Karpas-422 (cell line): ENCODE measurements around the gene SPTBN1. TPM values are rescaled to one million over a fixed set of nuclear protein-coding genes. Genes with fewer than 3 reads are reported as not detected.

Experiments used
- DNase-seq: peaks from one replicate; pipeline ENCODE4 v3.0.0-alpha.2; 2015
- H2AFZ ChIP-seq: fragments of 200-600 bp; sonication (generic); 2 replicates; pipeline ENCODE4 v1.6.1; 2014; ENCODE audit warnings: antibody characterized with exemption, low read length, mixed read lengths
- H3K27ac ChIP-seq: fragments of 200-600 bp; sonication (generic); 2 replicates; pipeline ENCODE4 v1.5.1; 2014; ENCODE audit warnings: mild to moderate bottlenecking, low read length, moderate library complexity
- H3K27me3 ChIP-seq: fragments of 200-600 bp; sonication (generic); 2 replicates; pipeline ENCODE4 v1.6.1; 2014; ENCODE audit warnings: low read length, mixed read lengths
- H3K36me3 ChIP-seq: fragments of 200-600 bp; sonication (generic); 2 replicates; pipeline ENCODE4 v1.6.1; 2014; ENCODE audit warnings: low read length, mixed read lengths; ENCODE audit not compliant: insufficient read depth
- H3K4me1 ChIP-seq: fragments of 200-600 bp; sonication (generic); 2 replicates; pipeline ENCODE4 v1.6.1; 2014; ENCODE audit warnings: mild to moderate bottlenecking, low read length, mixed read lengths
- H3K4me2 ChIP-seq: fragments of 200-600 bp; sonication (generic); 2 replicates; pipeline ENCODE4 v1.6.1; 2014; ENCODE audit warnings: low read length, low read depth, mild to moderate bottlenecking; ENCODE audit not compliant: poor library complexity, severe bottlenecking
- H3K4me3 ChIP-seq: fragments of 200-600 bp; sonication (generic); 2 replicates; pipeline ENCODE4 v1.5.1; 2014; ENCODE audit warnings: mild to moderate bottlenecking, antibody characterized with exemption, low read length, mixed read lengths
- H3K79me2 ChIP-seq: fragments of 200-600 bp; sonication (generic); 2 replicates; pipeline ENCODE4 v1.6.1; 2014; ENCODE audit warnings: mild to moderate bottlenecking, low read length, mixed read lengths
- H3K9ac ChIP-seq: fragments of 200-600 bp; sonication (generic); 2 replicates; pipeline ENCODE4 v1.6.0; 2014; ENCODE audit warnings: low read length
- H3K9me2 ChIP-seq: fragments of 200-600 bp; sonication (generic), shearing (Covaris generic); replicated peaks from 2 replicates; pipeline ENCODE4 v1.6.0; 2014; ENCODE audit warnings: mild to moderate bottlenecking, low read length, moderate library complexity; ENCODE audit not compliant: insufficient read depth
- H3K9me3 ChIP-seq: fragments of 300-700, 200-600 bp; sonication (generic); 2 replicates; pipeline ENCODE4 v1.6.1; 2014; ENCODE audit warnings: low read length, mixed read lengths
- H4K20me1 ChIP-seq: fragments of 200-600 bp; sonication (generic); 2 replicates; pipeline ENCODE4 v1.6.1; 2014; ENCODE audit warnings: mild to moderate bottlenecking, antibody characterized with exemption, low read length, low read depth; ENCODE audit not compliant: insufficient read depth
- total RNA-seq: library from RNA; depleted of rRNA; stranded (reverse); fragments of >200 nt; shearing (Covaris generic); gene quantifications from 2 replicates; pipeline ENCODE4 v1.2.3, GENCODE V29; 2014; ENCODE audit warnings: low replicate concordance

The SPTBN1 gene
- total RNA-seq, 1 experiment from 2014 or later, result 6.2 TPM

DNA sequence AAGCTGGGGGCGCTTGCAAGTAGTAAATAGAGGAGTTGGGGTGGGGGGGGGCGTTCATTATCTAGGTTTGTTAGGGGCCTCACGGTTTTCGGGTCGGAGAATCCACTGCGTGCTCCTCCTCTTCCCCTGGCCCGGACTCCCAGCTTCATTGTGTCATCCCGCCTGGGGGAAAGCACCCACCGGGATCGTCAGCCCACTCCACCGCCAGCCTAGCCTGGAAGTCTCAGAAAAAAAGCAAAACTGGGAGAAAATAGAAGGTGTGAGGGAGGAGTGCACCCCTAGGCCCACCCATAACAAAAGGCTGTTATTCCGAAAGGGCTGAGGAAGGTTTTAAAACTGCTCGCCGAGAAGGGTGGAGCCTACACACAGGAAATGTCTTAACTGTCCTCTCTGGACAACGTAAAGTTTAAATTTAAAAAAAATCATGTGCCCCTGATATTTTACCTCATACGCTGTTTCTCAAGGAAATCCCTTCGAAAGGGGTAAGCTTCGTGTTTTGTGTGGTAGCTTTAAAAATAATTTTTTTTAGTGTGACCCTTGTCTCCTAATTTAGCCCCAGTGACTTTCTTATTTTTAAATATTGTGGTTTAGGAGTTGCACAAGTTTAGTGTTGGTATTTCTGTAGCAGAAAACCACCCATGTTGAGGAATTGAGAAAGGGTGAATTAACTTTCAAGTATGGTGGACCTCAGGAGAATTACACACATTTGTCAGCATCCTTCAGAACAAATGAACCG, 104.2 kb downstream of the SPTBN1 start:
- H4K20me1 ChIP-seq, result 0 out of 2 replicates have a peak, but pooled peaks cover under 1% of the 10 kb centered on the region
- H3K9me2 ChIP-seq, result no peaks in the 10 kb centered on the region
- no peaks in the 10 kb centered on the region for H3K79me2 ChIP-seq
- H2AFZ ChIP-seq, result 0 out of 2 replicates have a peak overlapping the region, but pooled peaks have one; percentile 25
- peak overlapping the region; percentile 68 for H3K9ac ChIP-seq
- H3K4me2 ChIP-seq, result peak overlapping the region; percentile 100
- DNase-seq, result peak; percentile 63
- peak overlapping the region; percentile 82 for H3K4me3 ChIP-seq
- no peaks in the 10 kb centered on the region for H3K36me3 ChIP-seq
- H3K27ac ChIP-seq, result no peak overlapping the region
- no peaks in the 10 kb centered on the region for H3K27me3 ChIP-seq
- no peaks in the 10 kb centered on the region for H3K9me3 ChIP-seq
- H3K4me1 ChIP-seq, result peaks cover 43% of the 10 kb centered on the region

DNA sequence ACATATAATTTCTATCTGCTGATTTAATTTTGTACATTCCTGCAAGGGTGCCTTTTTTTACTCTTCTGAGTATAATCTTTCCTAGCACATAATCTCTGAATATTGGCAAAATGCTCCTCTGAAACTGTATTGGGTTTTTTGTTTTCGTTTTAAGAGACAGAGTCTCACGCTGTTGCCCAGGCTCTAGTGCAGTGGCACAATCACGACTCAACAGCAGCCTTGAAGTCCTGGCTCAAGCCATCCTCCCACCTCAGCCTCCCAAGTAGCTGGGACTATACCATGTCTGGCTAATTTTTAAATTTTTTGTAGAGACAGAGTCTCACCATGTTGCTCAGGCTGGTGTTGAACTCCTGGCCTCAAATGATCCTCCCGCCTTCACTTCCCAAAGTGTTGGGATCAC, 104.9 kb downstream of the SPTBN1 start:
- H3K9me3 ChIP-seq, result no peaks in the 10 kb centered on the region
- H3K36me3 ChIP-seq, result no peaks in the 10 kb centered on the region
- no peaks in the 10 kb centered on the region for H3K9me2 ChIP-seq
- peak overlapping the region; percentile 68; the same call in 1 of the 2 replicates for H3K9ac ChIP-seq
- H2AFZ ChIP-seq, result no peak overlapping the region
- no peaks in the 10 kb centered on the region for H3K79me2 ChIP-seq
- H3K27ac ChIP-seq, result no peak overlapping the region
- H3K4me2 ChIP-seq, result peak overlapping the region; percentile 100
- H3K4me3 ChIP-seq, result peak overlapping the region; percentile 82
- H4K20me1 ChIP-seq, result 0 out of 2 replicates have a peak, but pooled peaks cover 4% of the 10 kb centered on the region
- DNase-seq, result no peak
- peaks cover 43% of the 10 kb centered on the region for H3K4me1 ChIP-seq
- no peaks in the 10 kb centered on the region for H3K27me3 ChIP-seq

DNA sequence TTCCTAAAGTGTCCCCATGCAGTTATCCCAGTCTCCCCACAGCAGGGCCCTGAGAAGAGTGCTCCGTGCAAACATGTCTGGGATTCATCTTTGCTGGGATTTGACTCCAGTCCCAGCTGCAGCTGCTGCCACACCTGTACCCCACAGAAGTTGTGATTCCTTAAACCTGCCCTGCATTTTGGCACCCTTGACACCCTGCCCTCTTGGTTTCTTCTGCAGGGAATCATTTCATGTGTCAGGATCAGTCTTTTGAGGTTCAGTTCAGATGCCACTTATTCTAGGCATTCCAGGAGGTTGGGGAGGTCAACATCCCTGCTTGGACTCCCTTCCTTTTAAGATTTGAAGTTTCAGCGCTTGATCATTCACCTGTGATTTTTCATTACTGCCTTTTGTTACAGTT, 108.3 kb downstream of the SPTBN1 start:
- Histone ChIP-seq H4K20me1 (0 out of 2 replicates have a peak, but pooled peaks cover 4% of the 10 kb centered on the region), H3K4me3 (no peak overlapping the region), H3K36me3 (no peaks in the 10 kb centered on the region), H3K9me2 (no peaks in the 10 kb centered on the region), H3K79me2 (no peaks in the 10 kb centered on the region), H3K4me2 (no peak overlapping the region), H3K27me3 (no peaks in the 10 kb centered on the region), H3K4me1 (peaks cover 21% of the 10 kb centered on the region), H2AFZ (no peak overlapping the region), H3K9ac (no peak overlapping the region), H3K9me3 (no peaks in the 10 kb centered on the region), H3K27ac (no peak overlapping the region)
- no peak for DNase-seq

DNA sequence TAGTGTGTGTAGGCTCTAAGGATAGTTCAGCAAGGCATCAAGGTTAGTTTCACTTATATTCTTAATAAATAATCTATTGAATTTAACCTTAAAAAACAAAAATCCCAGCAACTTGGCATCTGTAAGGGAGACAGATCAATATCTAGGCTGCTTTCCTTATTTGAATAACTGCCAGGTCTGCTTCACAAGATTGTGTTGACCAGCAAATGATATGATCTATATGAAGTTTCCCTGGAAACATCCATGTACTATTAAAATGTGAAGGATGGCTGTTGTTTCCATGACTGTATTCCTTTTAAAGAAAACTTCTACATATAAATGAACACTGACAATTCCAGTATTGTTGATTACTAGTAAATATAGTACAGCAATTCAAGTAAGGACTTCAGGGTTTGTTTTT, 109.4 kb downstream of the SPTBN1 start:
- DNase-seq, result no peak
- H3K36me3 ChIP-seq, result no peaks in the 10 kb centered on the region
- H3K9ac ChIP-seq, result no peak overlapping the region
- H3K4me1 ChIP-seq, result peaks cover 12% of the 10 kb centered on the region
- no peaks in the 10 kb centered on the region for H3K79me2 ChIP-seq
- no peaks in the 10 kb centered on the region for H3K27me3 ChIP-seq
- H3K4me2 ChIP-seq, result no peak overlapping the region
- H3K27ac ChIP-seq, result no peak overlapping the region
- H3K9me2 ChIP-seq, result no peaks in the 10 kb centered on the region
- no peaks in the 10 kb centered on the region for H3K9me3 ChIP-seq
- H3K4me3 ChIP-seq, result no peak overlapping the region
- H4K20me1 ChIP-seq, result 0 out of 2 replicates have a peak, but pooled peaks cover 4% of the 10 kb centered on the region
- H2AFZ ChIP-seq, result no peak overlapping the region

DNA sequence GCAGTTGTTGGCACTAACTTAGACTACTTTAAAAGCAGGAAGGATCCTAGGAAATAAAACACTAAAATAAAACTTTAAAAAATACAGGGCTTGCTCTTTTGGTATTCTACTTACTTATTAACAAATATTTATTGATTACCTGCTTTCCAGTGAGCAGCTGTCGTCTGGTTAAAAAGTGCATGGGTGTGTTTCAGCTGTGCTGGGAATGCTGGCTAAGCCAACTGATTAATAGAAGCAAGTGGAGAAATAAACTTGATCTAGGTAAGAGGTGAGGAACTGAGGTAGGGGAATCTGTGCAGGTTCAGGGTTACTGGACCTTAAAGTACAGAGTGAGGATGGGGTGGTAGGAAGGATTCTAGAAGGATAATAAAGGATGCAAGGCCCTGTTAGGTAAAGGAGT, 110.8 kb downstream of the SPTBN1 start:
- no peak for DNase-seq
- Histone ChIP-seq H3K9me3 (no peaks in the 10 kb centered on the region), H3K4me3 (no peak overlapping the region), H3K4me1 (peaks cover 12% of the 10 kb centered on the region), H3K27ac (no peak overlapping the region), H3K9ac (no peak overlapping the region), H3K27me3 (no peaks in the 10 kb centered on the region), H3K4me2 (no peak overlapping the region), H2AFZ (no peak overlapping the region), H4K20me1 (0 out of 2 replicates have a peak, but pooled peaks cover 4% of the 10 kb centered on the region), H3K9me2 (no peaks in the 10 kb centered on the region), H3K36me3 (no peaks in the 10 kb centered on the region), H3K79me2 (no peaks in the 10 kb centered on the region)

DNA sequence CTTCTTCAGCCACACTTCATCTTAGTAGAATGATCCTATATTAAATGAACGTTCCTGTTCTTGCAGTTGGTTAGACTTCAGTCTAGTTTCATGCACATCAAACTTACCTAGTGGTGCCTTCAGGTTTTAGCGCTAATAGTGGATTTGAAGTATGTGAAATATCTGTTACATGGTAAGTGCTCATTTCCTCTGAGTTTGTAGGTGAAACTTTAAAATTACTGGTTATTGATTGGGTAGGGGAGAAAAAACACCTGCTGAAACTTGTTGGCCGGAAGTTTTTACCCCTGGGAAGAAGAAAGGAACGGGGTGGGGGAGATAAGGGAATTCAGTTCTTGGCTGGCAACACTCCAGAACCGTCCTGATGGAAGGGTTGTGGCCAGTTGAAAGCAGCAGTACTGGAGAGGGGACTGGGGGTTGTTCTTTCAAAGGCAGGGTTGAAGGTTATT, 112.8 kb downstream of the SPTBN1 start:
- H3K4me2 ChIP-seq, result no peak overlapping the region
- no peak overlapping the region for H3K9ac ChIP-seq
- no peaks in the 10 kb centered on the region for H3K79me2 ChIP-seq
- 0 out of 2 replicates have a peak, but pooled peaks cover 4% of the 10 kb centered on the region for H4K20me1 ChIP-seq
- H3K36me3 ChIP-seq, result no peaks in the 10 kb centered on the region
- no peak overlapping the region for H2AFZ ChIP-seq
- H3K27ac ChIP-seq, result no peak overlapping the region
- H3K4me3 ChIP-seq, result no peak overlapping the region
- no peaks in the 10 kb centered on the region for H3K9me3 ChIP-seq
- no peak for DNase-seq
- no peaks in the 10 kb centered on the region for H3K9me2 ChIP-seq
- peaks cover 12% of the 10 kb centered on the region for H3K4me1 ChIP-seq
- no peaks in the 10 kb centered on the region for H3K27me3 ChIP-seq

DNA sequence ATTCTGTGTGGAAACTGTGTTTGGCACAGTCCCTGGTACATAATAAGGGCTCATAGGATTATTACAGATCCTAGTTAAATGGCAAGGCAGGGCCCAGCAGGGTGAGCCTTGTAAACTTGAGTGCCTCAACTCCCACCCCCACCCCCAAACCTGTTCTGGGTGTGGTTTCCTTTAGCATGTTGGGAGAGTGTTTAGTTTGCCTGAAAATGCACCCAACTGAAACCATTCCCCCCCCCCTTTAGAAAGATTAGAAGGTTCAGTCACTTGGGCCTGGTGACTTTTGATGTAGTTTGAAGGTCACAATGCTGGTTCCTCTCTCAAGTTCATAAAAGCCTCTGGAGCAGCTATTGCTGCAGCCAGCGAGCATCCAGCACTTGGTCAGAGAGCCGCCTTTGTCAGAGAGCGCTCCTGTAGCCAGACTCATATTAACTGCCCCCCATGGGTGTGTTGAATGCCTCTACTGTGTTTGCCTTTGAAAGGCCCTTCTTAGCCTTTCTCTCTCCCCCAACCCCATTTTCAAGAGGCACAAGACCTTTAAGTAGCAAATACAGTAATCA, 113.7 kb downstream of the SPTBN1 start:
- H3K4me1 ChIP-seq, result peaks cover 12% of the 10 kb centered on the region
- no peak overlapping the region for H2AFZ ChIP-seq
- no peak for DNase-seq
- H3K36me3 ChIP-seq, result no peaks in the 10 kb centered on the region
- H3K79me2 ChIP-seq, result no peaks in the 10 kb centered on the region
- H3K27me3 ChIP-seq, result no peaks in the 10 kb centered on the region
- no peak overlapping the region for H3K9ac ChIP-seq
- H4K20me1 ChIP-seq, result 0 out of 2 replicates have a peak, but pooled peaks cover 4% of the 10 kb centered on the region
- no peak overlapping the region for H3K4me2 ChIP-seq
- no peaks in the 10 kb centered on the region for H3K9me3 ChIP-seq
- H3K9me2 ChIP-seq, result no peaks in the 10 kb centered on the region
- no peak overlapping the region for H3K4me3 ChIP-seq
- no peak overlapping the region for H3K27ac ChIP-seq

DNA sequence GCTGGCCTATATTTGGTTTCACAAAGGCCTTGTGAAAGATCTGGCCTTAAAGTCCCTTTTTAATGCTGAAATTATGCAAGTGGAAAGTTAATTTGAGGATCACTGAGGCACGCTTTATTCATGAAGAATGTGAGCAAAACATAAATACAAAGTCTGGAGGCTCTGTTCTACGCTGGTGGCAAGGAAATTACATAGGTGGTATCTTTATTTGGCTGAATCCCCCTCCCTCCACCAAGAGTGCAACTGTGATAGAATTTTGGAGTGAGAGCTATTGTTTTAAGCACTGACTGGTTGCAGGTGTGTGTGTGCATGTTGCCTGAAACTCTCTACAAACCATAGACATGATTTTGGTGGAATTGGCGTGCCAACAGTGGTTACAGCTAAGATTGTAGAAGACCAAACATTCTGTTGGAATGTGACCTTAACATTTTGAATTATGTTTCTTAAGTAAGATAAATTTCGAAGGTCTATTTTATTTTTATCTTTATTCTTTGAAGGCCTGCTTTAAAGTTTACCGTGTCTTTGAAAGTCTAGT, 114.3 kb downstream of the SPTBN1 start:
- Histone ChIP-seq H3K4me1 (peaks cover 12% of the 10 kb centered on the region), H3K27ac (no peak overlapping the region), H3K4me3 (no peak overlapping the region), H3K9me3 (no peaks in the 10 kb centered on the region), H3K9ac (no peak overlapping the region), H3K79me2 (no peaks in the 10 kb centered on the region), H4K20me1 (0 out of 2 replicates have a peak, but pooled peaks cover 2% of the 10 kb centered on the region), H3K27me3 (no peaks in the 10 kb centered on the region), H3K4me2 (no peak overlapping the region), H2AFZ (no peak overlapping the region), H3K36me3 (no peaks in the 10 kb centered on the region), H3K9me2 (no peaks in the 10 kb centered on the region)
- DNase-seq, result no peak
